HepG2 (cell line): Measurements from ENCODE around the gene PPM1F. TPM values are rescaled to one million over a fixed set of nuclear protein-coding genes. Genes with fewer than 3 reads are reported as not detected.
"Not testable (repeated sequence)": the region's sequence is repeated elsewhere in the genome, so short reads cannot be mapped to it uniquely, and the experiment has no call there.

Source experiments
- ATAC-seq: fragments of 200-7000 bp; cut with Tn5 transposase; 3 replicates; pipeline ENCODE4 v1.9.1; 2020; ENCODE audit warnings: mild to moderate bottlenecking, moderate library complexity
- BruUV-seq: library from RNA; stranded (reverse); fragments of 400-500 nt; replicated peaks from 2 replicates; lab custom pipeline; 2021; lab: Mats Ljungman, UMichigan
- CTCF ChIA-PET: fragments of 300-600 bp; formaldehyde crosslinking; extraction: SDS; loops from one replicate; lab custom pipeline; 2021; ENCODE audit warnings: low total read pairs, inconsistent platforms, low intra/inter-chr PET ratio; lab: Yijun Ruan, JAX
- POLR2A ChIA-PET: fragments of 350-600 bp; sonication (Branson Sonifier 250); formaldehyde crosslinking; loops from one replicate; lab custom pipeline; 2020; ENCODE audit warnings: antibody characterized with exemption, inconsistent platforms; lab: Yijun Ruan, JAX
- DNase-seq: peaks from one replicate; pipeline ENCODE4 v3.0.0-alpha.2; 2015; ENCODE audit warnings: low spot score
- FAIRE-seq: peaks from 3 replicates; lab custom pipeline; 2011; peaks lifted over from hg19 to GRCh38; lab: Jason Lieb, UNC
- H2AFZ ChIP-seq: one replicate; pipeline ENCODE4 v1.6.1; 2011; ENCODE audit warnings: low read length, inconsistent platforms
- H3K27ac ChIP-seq: fragments of 300-600 bp; 3 replicates; pipeline ENCODE4 v1.8.0; 2011; ENCODE audit warnings: mixed run types, mild to moderate bottlenecking, mixed read lengths, low read length, inconsistent platforms; ENCODE audit not compliant: insufficient read depth; ENCODE audit errors: extremely low read length
- H3K27me3 ChIP-seq, 2 experiments: fragments of 200-600 bp in 1 of 2; 2 replicates in 1 of 2; 3 replicates in 1 of 2; pipeline versions ENCODE4 v1.6.0 to v1.8.0; 2011; ENCODE audit warnings: low read length in 2 of 2, mild to moderate bottlenecking in 2 of 2, moderate library complexity in 2 of 2, inconsistent platforms in 1 of 2; ENCODE audit not compliant: insufficient read depth in 2 of 2, control insufficient read depth in 1 of 2
- H3K36me3 ChIP-seq, 2 experiments: fragments of 200-600 bp in 1 of 2; replicated peaks in 1 of 2; 2 replicates in 1 of 2; 3 replicates in 1 of 2; pipeline versions ENCODE4 v1.5.1 to v1.8.0; 2011; ENCODE audit warnings: low read length in 2 of 2, inconsistent platforms in 1 of 2; ENCODE audit not compliant: insufficient read depth in 2 of 2, control insufficient read depth in 1 of 2
- H3K4me1 ChIP-seq: 2 replicates; pipeline ENCODE4 v1.5.1; 2012; ENCODE audit warnings: low read length, inconsistent platforms; ENCODE audit not compliant: insufficient read depth
- H3K4me2 ChIP-seq: 2 replicates; pipeline ENCODE4 v1.6.0; 2011; ENCODE audit warnings: low read depth, low read length, inconsistent platforms
- H3K4me3 ChIP-seq, 3 experiments: fragments of 200-600 bp in 1 of 3; sonication (generic), shearing (Covaris generic) in 1 of 3; replicated peaks in 1 of 3; 2 replicates each; pipeline ENCODE4 v1.5.1; 2011 to 2016; ENCODE audit warnings: low read length in 3 of 3, inconsistent platforms in 2 of 3, low read depth in 2 of 3, mild to moderate bottlenecking in 2 of 3, control low read depth in 1 of 3, mixed read lengths in 1 of 3; ENCODE audit not compliant: insufficient read depth in 1 of 3
- H3K79me2 ChIP-seq: one replicate; pipeline ENCODE4 v1.6.1; 2011; ENCODE audit warnings: low read length, inconsistent platforms; ENCODE audit not compliant: insufficient read depth
- H3K9ac ChIP-seq: 2 replicates; pipeline ENCODE4 v1.6.0; 2011; ENCODE audit warnings: mild to moderate bottlenecking, low read depth, low read length, inconsistent platforms; ENCODE audit not compliant: insufficient read depth
- H3K9me3 ChIP-seq: 2 replicates; pipeline ENCODE4 v1.5.1; 2012; ENCODE audit warnings: mild to moderate bottlenecking, low read length
- H4K20me1 ChIP-seq: 2 replicates; pipeline ENCODE4 v1.6.0; 2011; ENCODE audit warnings: inconsistent platforms, mild to moderate bottlenecking, low read length, moderate library complexity; ENCODE audit not compliant: insufficient read depth
- BRCA1 ChIP-seq: sonication (generic); formaldehyde crosslinking; IDR thresholded peaks from 2 replicates; pipeline ENCODE4 v1.4.0; 2020; ENCODE audit warnings: missing genetic modification reagents
- GATAD2A ChIP-seq: IDR thresholded peaks from 2 replicates; pipeline ENCODE4 v1.6.1; 2016
- MXD4 ChIP-seq: IDR thresholded peaks from 2 replicates; pipeline ENCODE4 v1.6.1; 2016; ENCODE audit warnings: mild to moderate bottlenecking, missing biosample characterization, missing genetic modification reagents
- ZNF264 ChIP-seq: sonication (generic); formaldehyde crosslinking; IDR thresholded peaks from 2 replicates; pipeline ENCODE4 v1.4.0; 2020; ENCODE audit warnings: missing genetic modification reagents
- ZNF713 ChIP-seq: sonication (generic); formaldehyde crosslinking; IDR thresholded peaks from 2 replicates; pipeline ENCODE4 v1.4.0; 2020; ENCODE audit warnings: mild to moderate bottlenecking, missing genetic modification reagents
- WGBS: methylation state at CpG from one replicate; pipeline ENCODE4 v1.1.6; 2017; ENCODE audit warnings: low lambda C conversion rate; 5-methylcytosine and 5-hydroxymethylcytosine counted together
- in situ Hi-C: cut with HindIII; loops from 2 replicates; pipeline ENCODE4 v1.10.0; 2017; ENCODE audit warnings: low pct_unique_long_range_greater_than_20kb; ENCODE audit not compliant: extremely low pct_ligation_motif_present
- intact Hi-C: fragments of 100-400 bp; cut with micrococcal nuclease; formaldehyde crosslinking; loops from one replicate; pipeline ENCODE4 v1.10.0; 2022; ENCODE audit not compliant: unreplicated experiment
- polyA plus RNA-seq, 8 experiments: library from polyadenylated mRNA; depleted of rRNA in 3 of 8; stranded (reverse) in 7 of 8; unstranded in 1 of 8; fragments of >200 nt; fragmentation: Illumina TruSeq in 4 of 8; extraction: Trizol in 4 of 8; gene quantifications; 2 replicates each; pipeline versions ENCODE4 v1.2.1 to v1.2.3, GENCODE V29; 2011 to 2016; ENCODE audit warnings: low read depth in 4 of 8, missing spikeins in 1 of 8, mixed read lengths in 1 of 8; ENCODE audit not compliant: insufficient read depth in 1 of 8
- total RNA-seq, 5 experiments: library from RNA; depleted of rRNA; stranded (reverse); fragments of >200 nt; fragmentation: Illumina TruSeq; extraction: Trizol; gene quantifications; 2 replicates each; pipeline ENCODE4 v1.2.3, GENCODE V29; 2016; ENCODE audit warnings: low read depth in 1 of 5

The PPM1F gene
- total and polyA plus RNA-seq, 2 of the 13 experiments (the other 11 are each of a cell fraction or from before 2014, with no cell fraction given), result 11.0 to 19.6 TPM

DNA sequence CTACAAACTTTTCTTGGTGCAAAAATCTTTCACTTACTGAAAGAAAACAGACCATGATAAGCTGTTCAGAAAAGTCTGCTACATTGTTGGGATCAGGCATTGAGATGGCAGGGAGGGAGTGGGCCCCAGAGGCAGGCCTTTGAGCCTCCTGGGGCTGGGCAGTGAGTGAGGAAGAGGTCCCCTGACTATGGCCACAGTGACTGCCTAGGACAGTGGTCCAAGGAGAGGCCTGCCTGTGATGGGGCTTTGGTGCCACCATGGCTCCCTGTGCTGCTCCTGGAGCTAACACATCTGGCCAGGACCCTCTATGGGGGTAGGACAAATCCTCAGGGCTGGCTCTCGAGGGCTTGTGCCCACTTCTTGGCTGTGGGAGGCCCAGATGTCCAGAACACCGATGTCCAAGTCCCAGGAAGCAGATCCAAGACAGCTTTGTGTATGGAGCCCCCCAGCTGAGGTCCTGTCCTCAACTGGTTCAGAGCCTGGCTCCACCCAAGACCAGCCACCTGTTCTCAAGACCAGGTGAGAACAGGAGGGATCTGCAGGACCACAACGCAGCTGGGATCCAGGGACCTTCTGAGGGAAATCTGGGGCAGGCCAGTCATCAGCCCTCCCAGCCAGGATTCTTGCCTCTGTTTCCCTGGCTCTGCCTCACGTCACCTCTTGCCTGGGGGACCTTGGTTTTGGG lies 36.9 kb downstream of the PPM1F start (continued):
- TF ChIP-seq ZNF713 (CRISPR knock-in tag) (no peak), MXD4 (CRISPR knock-in tag) (no peak), GATAD2A (CRISPR knock-in tag) (no peak), ZNF264 (CRISPR knock-in tag) (no peak), BRCA1 (CRISPR knock-in tag) (no peak)

DNA sequence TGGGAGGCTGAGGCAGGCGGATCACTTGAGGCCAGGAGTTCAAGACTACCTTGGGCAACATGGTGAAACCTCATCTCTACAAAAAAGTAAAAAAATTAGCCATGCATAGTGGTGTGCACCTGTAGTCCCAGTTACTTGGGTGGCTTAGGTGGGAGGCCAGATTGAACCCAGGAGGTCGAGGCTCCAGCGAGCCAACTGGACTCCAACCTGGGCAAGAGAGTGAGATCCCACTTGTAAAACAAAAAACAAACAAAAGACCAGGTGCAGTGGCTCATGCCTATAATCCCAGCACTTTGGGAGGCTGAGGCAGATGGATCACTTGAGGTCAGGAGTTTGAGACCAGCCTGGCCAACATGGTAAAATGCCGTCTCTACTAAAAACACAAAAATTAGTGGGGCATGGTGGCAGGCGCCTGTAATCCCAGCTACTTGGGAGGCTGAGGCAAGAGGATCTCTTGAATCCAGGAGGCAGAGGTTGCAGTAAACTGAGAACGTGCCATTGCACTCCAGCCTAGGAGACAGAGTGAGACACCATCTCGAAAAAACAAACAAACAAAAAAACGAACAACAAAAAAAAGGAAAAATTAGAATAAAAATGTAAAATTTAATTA lies 38.5 kb downstream of the PPM1F start:
- CTCF ChIA-PET, POLR2A ChIA-PET, H3K79me2 ChIP-seq, H3K36me3 ChIP-seq, H4K20me1 ChIP-seq, H3K27ac ChIP-seq, H3K9me3 ChIP-seq, FAIRE-seq, intact Hi-C loops, ATAC-seq, H2AFZ ChIP-seq, H3K4me3 ChIP-seq, in situ Hi-C loops, H3K27me3 ChIP-seq, DNase-seq, H3K4me2 ChIP-seq, H3K9ac ChIP-seq, BruUV-seq: not testable (repeated sequence)
- peaks cover 14% of the 10 kb centered on the region for H3K4me1 ChIP-seq
- WGBS, result 67% methylated on average over 8 of the region's 8 CpGs

DNA sequence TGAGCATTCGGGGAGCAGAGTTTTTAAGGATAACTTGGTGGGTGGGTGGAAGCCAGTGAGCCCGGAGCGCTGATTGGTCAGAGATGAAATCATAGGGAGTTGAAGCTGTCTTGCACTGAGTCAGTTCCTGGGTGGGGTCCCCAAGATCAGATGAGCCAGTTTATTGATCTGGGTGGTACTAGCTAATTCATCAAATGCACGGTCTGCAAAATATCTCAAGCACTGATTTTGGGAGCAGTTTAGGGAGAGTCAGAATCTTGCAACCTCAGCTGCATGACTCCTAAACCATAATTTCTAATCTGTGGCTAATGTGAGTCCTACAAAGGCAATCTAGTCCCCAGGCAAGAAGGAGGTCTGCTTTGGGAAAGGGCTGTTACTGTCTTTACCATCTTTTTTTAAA lies 42.3 kb downstream of the PPM1F start:
- H3K4me2 ChIP-seq, in situ Hi-C loops, H3K36me3 ChIP-seq, BruUV-seq, H4K20me1 ChIP-seq, POLR2A ChIA-PET, DNase-seq, intact Hi-C loops, H3K9me3 ChIP-seq, FAIRE-seq, H3K79me2 ChIP-seq, H3K27me3 ChIP-seq, CTCF ChIA-PET, H3K27ac ChIP-seq, H3K4me1 ChIP-seq, H3K4me3 ChIP-seq, H3K9ac ChIP-seq, H2AFZ ChIP-seq, ATAC-seq: not testable (repeated sequence)
- 66% methylated on average over 4 of the region's 4 CpGs for WGBS
